Gastrocnemius medialis (tissue), 4 donors: ENCODE results near the gene FGF6.

Experiments
- CTCF ChIP-seq, 5 experiments: fragments of 450-650 bp in 3 of 5; fragments of 200-600 bp in 2 of 5; sonication (generic) in 2 of 5; IDR thresholded peaks in 4 of 5; conservative IDR thresholded peaks in 1 of 5; 1 replicate in 4 of 5; 2 replicates in 1 of 5; pipeline ENCODE4 v1.5.1; 2016 to 2019; ENCODE audit warnings: antibody characterized with exemption in 5 of 5, mild to moderate bottlenecking in 3 of 5, moderate library complexity in 3 of 5
- POLR2A ChIP-seq, 2 donors: fragments of 450-650 bp; IDR thresholded peaks; one replicate each; pipeline ENCODE4 v1.6.1; 2017; ENCODE audit warnings: antibody characterized with exemption in 2 of 2, mild to moderate bottlenecking in 2 of 2, moderate library complexity in 2 of 2

GRCh38 chr12:4477129-4477528 lies 31.5 kb upstream of the FGF6 start:
- no peak for TF ChIP-seq CTCF (IDR thresholded peaks at IDR 0.05 in 4 of 5, conservative IDR thresholded peaks at IDR 0.05 in 1 of 5)
- no peak for TF ChIP-seq POLR2A (IDR thresholded peaks at IDR 0.05)
